Measurements from ENCODE around the gene HTR1D.

DNA sequence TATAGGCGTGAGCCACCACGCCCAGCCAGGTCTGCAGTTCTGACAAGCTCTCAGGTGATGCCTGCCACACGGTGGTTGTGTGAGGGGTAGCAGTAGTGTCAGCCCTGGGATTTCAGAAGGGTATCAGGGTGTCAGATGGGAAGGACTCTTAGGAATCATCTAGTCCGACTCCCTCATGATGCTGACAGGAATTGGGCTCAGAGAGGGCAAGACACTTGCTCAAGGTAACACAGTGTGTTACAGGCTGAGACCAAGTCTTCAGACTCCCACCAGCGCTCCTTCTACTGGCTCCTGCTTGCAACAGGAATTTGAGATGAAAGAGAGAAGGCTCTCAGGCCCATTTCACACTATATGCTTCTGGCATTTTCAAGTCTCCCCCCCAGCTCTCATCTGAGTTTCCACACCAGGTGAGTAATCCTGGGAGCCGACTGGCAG lies 6.9 kb downstream of the HTR1D start:
- TF ChIP-seq, protein P1, sequence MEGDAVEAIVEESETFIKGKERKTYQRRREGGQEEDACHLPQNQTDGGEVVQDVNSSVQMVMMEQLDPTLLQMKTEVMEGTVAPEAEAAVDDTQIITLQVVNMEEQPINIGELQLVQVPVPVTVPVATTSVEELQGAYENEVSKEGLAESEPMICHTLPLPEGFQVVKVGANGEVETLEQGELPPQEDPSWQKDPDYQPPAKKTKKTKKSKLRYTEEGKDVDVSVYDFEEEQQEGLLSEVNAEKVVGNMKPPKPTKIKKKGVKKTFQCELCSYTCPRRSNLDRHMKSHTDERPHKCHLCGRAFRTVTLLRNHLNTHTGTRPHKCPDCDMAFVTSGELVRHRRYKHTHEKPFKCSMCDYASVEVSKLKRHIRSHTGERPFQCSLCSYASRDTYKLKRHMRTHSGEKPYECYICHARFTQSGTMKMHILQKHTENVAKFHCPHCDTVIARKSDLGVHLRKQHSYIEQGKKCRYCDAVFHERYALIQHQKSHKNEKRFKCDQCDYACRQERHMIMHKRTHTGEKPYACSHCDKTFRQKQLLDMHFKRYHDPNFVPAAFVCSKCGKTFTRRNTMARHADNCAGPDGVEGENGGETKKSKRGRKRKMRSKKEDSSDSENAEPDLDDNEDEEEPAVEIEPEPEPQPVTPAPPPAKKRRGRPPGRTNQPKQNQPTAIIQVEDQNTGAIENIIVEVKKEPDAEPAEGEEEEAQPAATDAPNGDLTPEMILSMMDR (IDR thresholded peaks at IDR 0.05; ENCODE audit: poor library complexity, severe bottlenecking) = no peak
- TF ChIP-seq RAD21 (conservative IDR thresholded peaks at IDR 0.05) = no peak
- no peak for TF ChIP-seq EP300 (conservative IDR thresholded peaks at IDR 0.05; ENCODE audit: poor library complexity, severe bottlenecking)
- TF ChIP-seq TAF1 (IDR thresholded peaks at IDR 0.05; ENCODE audit: low read depth) = no peak
- no peak for TF ChIP-seq POLR2AphosphoS5 (IDR thresholded peaks at IDR 0.05)
